Measurements from ENCODE around the gene KLK1.
"Not testable (repeated sequence)": the region's sequence is repeated elsewhere in the genome, so short reads cannot be mapped to it uniquely, and the experiment has no call there.

The KLK1 gene

GRCh38 chr19:50776131-50776530 is 47.5 kb downstream of the KLK1 start:
- Histone ChIP-seq H3K4me3 (ENCODE audit: low read length in 2 of 2) (no peak overlapping the region), H3K9ac (ENCODE audit: low read length in 2 of 2) (no peak overlapping the region), H3K27me3 (ENCODE audit: control insufficient read depth in 1 of 2, insufficient read depth in 2 of 2, low read length in 2 of 2) (peaks cover 39 to 43% of the 10 kb centered on the region in 2 donors), H3K27ac (ENCODE audit: low read length) (no peak overlapping the region), H3K36me3 (ENCODE audit: control insufficient read depth in 2 of 2, insufficient read depth in 2 of 2, low read length in 2 of 2) (no peaks in the 10 kb centered on the region), H3K4me1 (ENCODE audit: control insufficient read depth, insufficient read depth, low read length) (no peaks in the 10 kb centered on the region), H3K9me3 (ENCODE audit: control insufficient read depth in 2 of 2, low read length in 2 of 2) (peaks cover 3 to 5% of the 10 kb centered on the region in 2 donors)

- H3K4me3 ChIP-seq (ENCODE audit: low read length in 2 of 2); H3K4me1 ChIP-seq (ENCODE audit: control insufficient read depth, insufficient read depth, low read length); H3K9me3 ChIP-seq (ENCODE audit: control insufficient read depth in 2 of 2, low read length in 2 of 2); H3K9ac ChIP-seq (ENCODE audit: low read length in 2 of 2); H3K36me3 ChIP-seq (ENCODE audit: control insufficient read depth in 2 of 2, insufficient read depth in 2 of 2, low read length in 2 of 2); H3K27ac ChIP-seq (ENCODE audit: low read length): not testable (repeated sequence)
- peaks cover 14 to 25% of the 10 kb centered on the region in 2 donors for H3K27me3 ChIP-seq (ENCODE audit: control insufficient read depth in 1 of 2, insufficient read depth in 2 of 2, low read length in 2 of 2)
Measured at GRCh38 chr19:50773454-50773853, 50.1 kb downstream of the KLK1 start.

- H3K9me3 ChIP-seq (ENCODE audit: control insufficient read depth in 2 of 2, low read length in 2 of 2); H3K9ac ChIP-seq (ENCODE audit: low read length in 2 of 2); H3K4me1 ChIP-seq (ENCODE audit: control insufficient read depth, insufficient read depth, low read length); H3K4me3 ChIP-seq (ENCODE audit: low read length in 2 of 2); H3K27ac ChIP-seq (ENCODE audit: low read length); H3K36me3 ChIP-seq (ENCODE audit: control insufficient read depth in 2 of 2, insufficient read depth in 2 of 2, low read length in 2 of 2): not testable (repeated sequence)
- H3K27me3 ChIP-seq (ENCODE audit: control insufficient read depth in 1 of 2, insufficient read depth in 2 of 2, low read length in 2 of 2): peaks cover 9 to 20% of the 10 kb centered on the region in 2 donors
Measured at GRCh38 chr19:50772912-50773311, 50.7 kb downstream of the KLK1 start.

- Histone ChIP-seq H3K27ac (ENCODE audit: low read length) (no peak overlapping the region), H3K36me3 (ENCODE audit: control insufficient read depth in 2 of 2, insufficient read depth in 2 of 2, low read length in 2 of 2) (no peaks in the 10 kb centered on the region), H3K9me3 (ENCODE audit: control insufficient read depth in 2 of 2, low read length in 2 of 2) (peaks cover 3 to 5% of the 10 kb centered on the region in 2 donors), H3K27me3 (ENCODE audit: control insufficient read depth in 1 of 2, insufficient read depth in 2 of 2, low read length in 2 of 2) (peaks cover 4 to 16% of the 10 kb centered on the region in 2 donors), H3K9ac (ENCODE audit: low read length in 2 of 2) (no peak overlapping the region), H3K4me1 (ENCODE audit: control insufficient read depth, insufficient read depth, low read length) (no peaks in the 10 kb centered on the region), H3K4me3 (ENCODE audit: low read length in 2 of 2) (no peak overlapping the region)
Measured at GRCh38 chr19:50772476-50772875, 51.1 kb downstream of the KLK1 start.

GRCh38 chr19:50770888-50771287 is 52.7 kb downstream of the KLK1 start:
- H3K9me3 ChIP-seq (ENCODE audit: control insufficient read depth in 2 of 2, low read length in 2 of 2): peaks cover 3 to 5% of the 10 kb centered on the region in 2 donors
- H3K9ac ChIP-seq (ENCODE audit: low read length in 2 of 2): no peak overlapping the region
- H3K27ac ChIP-seq (ENCODE audit: low read length): no peak overlapping the region
- peaks cover 3 to 15% of the 10 kb centered on the region in 2 donors for H3K27me3 ChIP-seq (ENCODE audit: control insufficient read depth in 1 of 2, insufficient read depth in 2 of 2, low read length in 2 of 2)
- H3K4me3 ChIP-seq (ENCODE audit: low read length in 2 of 2): no peak overlapping the region
- H3K4me1 ChIP-seq (ENCODE audit: control insufficient read depth, insufficient read depth, low read length): no peaks in the 10 kb centered on the region
- no peaks in the 10 kb centered on the region for H3K36me3 ChIP-seq (ENCODE audit: control insufficient read depth in 2 of 2, insufficient read depth in 2 of 2, low read length in 2 of 2)

DNA sequence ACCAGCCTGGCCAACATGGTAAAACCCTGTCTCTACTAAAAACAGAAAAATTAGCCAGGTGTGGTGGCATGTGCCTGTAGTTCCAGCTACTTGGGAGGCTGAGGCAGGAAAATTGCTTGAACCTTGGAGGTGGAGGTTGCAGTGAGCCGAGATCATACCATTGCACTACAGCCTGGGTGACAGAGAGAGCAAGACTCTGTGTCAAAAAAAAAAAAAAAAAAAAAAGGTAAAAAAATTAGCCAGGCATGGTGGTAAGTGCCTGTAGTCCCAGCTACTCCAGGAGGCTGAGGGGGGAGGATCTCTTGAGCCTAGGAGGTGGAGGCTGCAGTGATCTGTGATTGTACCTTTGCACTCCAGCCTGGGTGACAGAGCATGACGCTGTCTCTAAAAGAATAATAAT is 53.4 kb downstream of the KLK1 start, which contains the start of gene GPR32:
GPR32 (plus strand) TSS at position 301 of the 400 bp plus-strand sequence. CDS start 137 bp downstream, outside the sequence.
- H3K27me3 ChIP-seq (ENCODE audit: control insufficient read depth in 1 of 2, insufficient read depth in 2 of 2, low read length in 2 of 2): peaks cover 3 to 15% of the 10 kb centered on the region in 2 donors
- H3K36me3 ChIP-seq (ENCODE audit: control insufficient read depth in 2 of 2, insufficient read depth in 2 of 2, low read length in 2 of 2); H3K4me3 ChIP-seq (ENCODE audit: low read length in 2 of 2); H3K9me3 ChIP-seq (ENCODE audit: control insufficient read depth in 2 of 2, low read length in 2 of 2); H3K9ac ChIP-seq (ENCODE audit: low read length in 2 of 2); H3K4me1 ChIP-seq (ENCODE audit: control insufficient read depth, insufficient read depth, low read length); H3K27ac ChIP-seq (ENCODE audit: low read length): not testable (repeated sequence)

Data from stomach smooth muscle (tissue), 2 donors.